Endothelial cell (in vitro differentiated cells): ENCODE measurements around the gene TRAF3. TPM values are rescaled to one million over a fixed set of nuclear protein-coding genes. Genes with fewer than 3 reads are reported as not detected.
"Not testable (repeated sequence)": the region's sequence is repeated elsewhere in the genome, so short reads cannot be mapped to it uniquely, and the experiment has no call there.

Experiments
- DNase-seq: peaks from one replicate; pipeline ENCODE4 v3.0.0; 2021; ENCODE audit warnings: low spot score
- H3K27ac Mint-ChIP-seq: one replicate; pipeline ENCODE4 v1.8.0; 2021; ENCODE audit warnings: mixed read lengths, inconsistent platforms; ENCODE audit not compliant: unreplicated experiment
- H3K27me3 Mint-ChIP-seq: one replicate; pipeline ENCODE4 v1.8.0; 2021; ENCODE audit warnings: mild to moderate bottlenecking, moderate library complexity, mixed read lengths, inconsistent platforms; ENCODE audit not compliant: unreplicated experiment
- H3K36me3 Mint-ChIP-seq: one replicate; pipeline ENCODE4 v1.8.0; 2021; ENCODE audit warnings: mild to moderate bottlenecking, low read depth, mixed read lengths, inconsistent platforms; ENCODE audit not compliant: unreplicated experiment
- H3K4me1 Mint-ChIP-seq: one replicate; pipeline ENCODE4 v1.8.0; 2021; ENCODE audit warnings: mild to moderate bottlenecking, mixed read lengths, inconsistent platforms; ENCODE audit not compliant: unreplicated experiment
- H3K4me3 Mint-ChIP-seq: one replicate; pipeline ENCODE4 v1.8.0; 2021; ENCODE audit warnings: mild to moderate bottlenecking, mixed read lengths, inconsistent platforms; ENCODE audit not compliant: unreplicated experiment
- H3K9me3 Mint-ChIP-seq: one replicate; pipeline ENCODE4 v1.8.0; 2021; ENCODE audit warnings: mixed read lengths, inconsistent platforms; ENCODE audit not compliant: unreplicated experiment
- total RNA-seq: library from RNA; stranded (reverse); fragmentation: NEBNext Ultra II Directional; extraction: Animal tissue kit (Norgen Biotek cat#: 25700); gene quantifications from one replicate; pipeline ENCODE4 v1.2.1, GENCODE V29; 2021; ENCODE audit not compliant: unreplicated experiment
- TF ChIP-seq, protein P1 (sequence below): fragments of 200-600 bp; sonication (generic); IDR thresholded peaks from one replicate; pipeline ENCODE4 v1.5.0; 2021; ENCODE audit warnings: antibody characterized with exemption; ENCODE audit not compliant: unreplicated experiment

The TRAF3 gene
- total RNA-seq, 1 donor from 2014 or later, result 9.7 TPM

- Mint-ChIP-seq H3K36me3 (no peaks in the 10 kb centered on the region), H3K27ac (no peak overlapping the region), H3K4me3 (no peak overlapping the region), H3K9me3 (no peaks in the 10 kb centered on the region), H3K4me1 (no peaks in the 10 kb centered on the region), H3K27me3 (peaks cover 1% of the 10 kb centered on the region)
- DNase-seq, result no peak
- TF ChIP-seq, protein P1, sequence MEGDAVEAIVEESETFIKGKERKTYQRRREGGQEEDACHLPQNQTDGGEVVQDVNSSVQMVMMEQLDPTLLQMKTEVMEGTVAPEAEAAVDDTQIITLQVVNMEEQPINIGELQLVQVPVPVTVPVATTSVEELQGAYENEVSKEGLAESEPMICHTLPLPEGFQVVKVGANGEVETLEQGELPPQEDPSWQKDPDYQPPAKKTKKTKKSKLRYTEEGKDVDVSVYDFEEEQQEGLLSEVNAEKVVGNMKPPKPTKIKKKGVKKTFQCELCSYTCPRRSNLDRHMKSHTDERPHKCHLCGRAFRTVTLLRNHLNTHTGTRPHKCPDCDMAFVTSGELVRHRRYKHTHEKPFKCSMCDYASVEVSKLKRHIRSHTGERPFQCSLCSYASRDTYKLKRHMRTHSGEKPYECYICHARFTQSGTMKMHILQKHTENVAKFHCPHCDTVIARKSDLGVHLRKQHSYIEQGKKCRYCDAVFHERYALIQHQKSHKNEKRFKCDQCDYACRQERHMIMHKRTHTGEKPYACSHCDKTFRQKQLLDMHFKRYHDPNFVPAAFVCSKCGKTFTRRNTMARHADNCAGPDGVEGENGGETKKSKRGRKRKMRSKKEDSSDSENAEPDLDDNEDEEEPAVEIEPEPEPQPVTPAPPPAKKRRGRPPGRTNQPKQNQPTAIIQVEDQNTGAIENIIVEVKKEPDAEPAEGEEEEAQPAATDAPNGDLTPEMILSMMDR, result no peak
Observed at GRCh38 chr14:102892651-102893050, 115.4 kb downstream of the TRAF3 start.

DNA sequence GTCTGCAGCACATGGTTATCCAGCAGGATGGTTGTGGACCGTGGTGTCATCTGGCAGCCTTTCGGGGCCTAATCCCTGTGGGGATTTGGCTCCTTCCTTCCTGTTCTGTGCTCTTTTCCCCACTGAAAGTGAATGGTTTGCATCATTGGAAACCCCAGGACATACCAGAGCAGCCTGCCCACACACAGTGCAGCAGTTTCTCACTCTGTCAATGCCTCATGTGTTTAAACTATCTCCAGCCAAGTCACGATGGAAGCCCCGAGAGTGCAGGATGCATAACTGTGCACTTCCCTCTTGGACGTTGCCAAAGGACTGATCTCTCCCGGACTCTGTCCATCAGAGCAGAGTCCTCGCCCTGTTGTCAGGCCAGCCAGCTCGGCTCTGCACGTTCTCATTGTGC, 116.2 kb downstream of the TRAF3 start:
- TF ChIP-seq, protein P1, result no peak
- Mint-ChIP-seq H3K9me3 (no peaks in the 10 kb centered on the region), H3K4me1 (no peaks in the 10 kb centered on the region), H3K27me3 (peaks cover 1% of the 10 kb centered on the region), H3K4me3 (no peak overlapping the region), H3K36me3 (peaks cover under 1% of the 10 kb centered on the region), H3K27ac (no peak overlapping the region)
- no peak for DNase-seq

DNA sequence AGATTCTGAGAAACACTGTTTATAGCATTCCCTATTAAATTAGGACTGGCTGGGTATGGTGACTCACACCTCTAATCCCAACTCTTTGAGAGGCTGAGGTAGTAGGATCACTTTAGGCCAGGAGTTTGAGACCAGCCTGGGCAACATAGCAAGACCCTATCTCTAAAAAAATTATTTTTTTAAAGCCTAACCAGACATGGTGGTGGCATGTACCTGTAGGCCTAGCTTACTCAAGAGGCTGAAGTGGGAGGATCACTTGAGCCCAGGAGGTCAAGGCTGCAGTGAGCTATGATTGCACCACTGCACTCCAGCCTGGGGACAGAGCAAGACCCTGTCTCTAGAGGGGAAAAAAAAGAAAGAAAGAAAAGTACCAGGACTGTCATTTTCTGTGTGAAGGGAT, 119.5 kb downstream of the TRAF3 start:
- DNase-seq, H3K9me3 Mint-ChIP-seq, H3K4me1 Mint-ChIP-seq, H3K27ac Mint-ChIP-seq, H3K36me3 Mint-ChIP-seq, H3K27me3 Mint-ChIP-seq, H3K4me3 Mint-ChIP-seq: not testable (repeated sequence)

DNA sequence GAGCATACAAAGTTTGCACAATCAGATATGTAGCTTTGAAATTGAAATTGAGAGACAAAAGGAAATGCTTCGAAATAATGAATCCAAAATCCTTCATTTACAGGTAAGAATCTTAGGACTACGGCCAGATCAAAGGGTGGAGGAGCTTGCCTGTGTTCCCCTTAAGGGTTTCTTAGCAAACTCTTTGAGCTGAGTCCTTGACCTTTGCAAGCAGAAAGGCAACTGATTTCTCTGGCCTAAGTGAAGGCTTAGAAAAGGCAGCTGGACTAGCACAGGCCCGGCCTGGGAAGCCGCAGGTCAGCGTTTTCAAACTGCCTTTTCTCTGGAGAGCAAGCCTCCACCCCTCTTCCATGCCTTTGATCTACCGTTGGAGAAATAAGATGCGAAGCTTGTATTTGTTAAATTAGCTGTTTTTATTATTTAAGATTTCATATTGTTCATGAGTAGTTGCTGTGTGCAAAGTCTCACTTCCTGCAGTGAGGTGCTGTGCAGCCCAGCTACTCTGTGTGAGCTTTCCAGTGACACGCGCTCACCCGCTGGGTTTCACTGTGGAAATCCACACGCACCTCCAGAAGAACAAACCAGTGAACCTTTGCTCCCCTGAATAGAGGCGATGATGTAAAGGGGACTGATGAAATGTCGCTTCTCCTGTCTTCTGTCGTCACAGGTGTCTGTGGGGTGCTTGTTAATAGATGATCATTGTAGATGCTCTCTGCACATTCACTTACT, 120.2 kb downstream of the TRAF3 start:
- DNase-seq, result no peak
- peaks cover 5% of the 10 kb centered on the region for H3K27me3 Mint-ChIP-seq
- no peak overlapping the region for H3K27ac Mint-ChIP-seq
- TF ChIP-seq, protein P1, result no peak
- peaks cover 4% of the 10 kb centered on the region for H3K36me3 Mint-ChIP-seq
- no peaks in the 10 kb centered on the region for H3K9me3 Mint-ChIP-seq
- H3K4me3 Mint-ChIP-seq, result no peak overlapping the region
- no peaks in the 10 kb centered on the region for H3K4me1 Mint-ChIP-seq

DNA sequence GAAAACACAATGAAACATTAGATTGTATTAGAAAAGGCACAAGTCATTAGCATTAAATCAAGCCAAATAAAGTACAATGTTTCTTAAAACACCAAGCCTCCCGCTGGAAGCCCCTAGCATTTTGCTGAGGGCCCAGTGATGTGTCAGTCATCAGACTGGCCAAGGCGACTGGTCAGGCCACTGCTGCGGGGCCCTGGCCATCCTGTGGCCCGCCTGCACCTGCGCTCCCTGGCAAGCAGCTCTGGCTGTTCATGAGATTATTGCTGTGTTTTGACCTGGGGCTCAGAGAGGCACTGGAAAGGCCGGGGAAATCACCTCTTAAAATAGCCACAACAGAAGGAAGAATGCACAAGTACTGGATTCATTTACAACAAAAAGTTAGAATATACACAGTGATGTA, 121.0 kb downstream of the TRAF3 start:
- peaks cover 4% of the 10 kb centered on the region for H3K36me3 Mint-ChIP-seq
- DNase-seq, result no peak
- TF ChIP-seq, protein P1, result no peak
- peaks cover 7% of the 10 kb centered on the region for H3K27me3 Mint-ChIP-seq
- peak overlapping the region; percentile 26 for H3K4me3 Mint-ChIP-seq
- H3K9me3 Mint-ChIP-seq, result no peaks in the 10 kb centered on the region
- H3K4me1 Mint-ChIP-seq, result no peaks in the 10 kb centered on the region
- H3K27ac Mint-ChIP-seq, result no peak overlapping the region
